Measurements from ENCODE around the gene ENOX1.

ENOX1 gene

GRCh38 chr13:43493496-43494000 lies 293.2 kb downstream of the ENOX1 start:
- no peak overlapping the region for H3K27ac ChIP-seq
- TF ChIP-seq ZFX (IDR thresholded peaks at IDR 0.05) = no peak
- TF ChIP-seq CTCF (conservative IDR thresholded peaks at IDR 0.05) = no peak

GRCh38 chr13:43492745-43493144 lies 294.0 kb downstream of the ENOX1 start:
- TF ChIP-seq ZFX (IDR thresholded peaks at IDR 0.05) (no peak), CTCF (conservative IDR thresholded peaks at IDR 0.05) (no peak)
- H3K27ac ChIP-seq = no peak overlapping the region

DNA sequence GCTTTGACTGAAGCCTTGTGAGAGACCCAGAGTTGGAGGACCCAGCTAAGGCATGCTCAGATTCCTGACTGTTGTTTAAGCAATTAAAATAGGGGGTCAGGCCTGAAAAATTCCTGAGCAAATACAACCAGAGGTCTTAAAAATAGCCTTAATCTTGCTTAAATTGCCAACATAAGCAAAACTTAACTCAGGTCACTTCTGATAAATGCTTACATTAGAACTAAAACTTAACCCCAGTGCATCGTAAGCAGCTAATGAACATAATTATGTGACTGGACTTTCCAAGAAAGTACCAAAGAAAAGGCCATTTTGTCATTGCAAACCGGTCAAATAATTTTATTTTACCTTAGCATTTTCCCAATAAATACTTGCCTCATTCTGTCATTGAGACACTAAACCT lies 294.5 kb downstream of the ENOX1 start:
- no peak for TF ChIP-seq ZFX (IDR thresholded peaks at IDR 0.05)
- no peak for TF ChIP-seq CTCF (conservative IDR thresholded peaks at IDR 0.05)
- no peak overlapping the region for H3K27ac ChIP-seq

GRCh38 chr13:43489233-43489632 lies 297.5 kb downstream of the ENOX1 start:
- TF ChIP-seq CTCF (conservative IDR thresholded peaks at IDR 0.05) (no peak), ZFX (IDR thresholded peaks at IDR 0.05) (no peak)

GRCh38 chr13:43487885-43488284 lies 298.9 kb downstream of the ENOX1 start:
- no peak for TF ChIP-seq ZFX (IDR thresholded peaks at IDR 0.05)
- no peak overlapping the region for H3K27ac ChIP-seq

More at GRCh38 chr13:43489233-43489632, 297.5 kb downstream of the ENOX1 start:
- H3K27ac ChIP-seq = no peak overlapping the region

- H3K27ac ChIP-seq = no peak overlapping the region
- TF ChIP-seq ZFX (IDR thresholded peaks at IDR 0.05) (no peak), CTCF (conservative IDR thresholded peaks at IDR 0.05) (no peak)
These were observed 299.3 kb downstream of the ENOX1 start for GRCh38 chr13:43487461-43487860.

DNA sequence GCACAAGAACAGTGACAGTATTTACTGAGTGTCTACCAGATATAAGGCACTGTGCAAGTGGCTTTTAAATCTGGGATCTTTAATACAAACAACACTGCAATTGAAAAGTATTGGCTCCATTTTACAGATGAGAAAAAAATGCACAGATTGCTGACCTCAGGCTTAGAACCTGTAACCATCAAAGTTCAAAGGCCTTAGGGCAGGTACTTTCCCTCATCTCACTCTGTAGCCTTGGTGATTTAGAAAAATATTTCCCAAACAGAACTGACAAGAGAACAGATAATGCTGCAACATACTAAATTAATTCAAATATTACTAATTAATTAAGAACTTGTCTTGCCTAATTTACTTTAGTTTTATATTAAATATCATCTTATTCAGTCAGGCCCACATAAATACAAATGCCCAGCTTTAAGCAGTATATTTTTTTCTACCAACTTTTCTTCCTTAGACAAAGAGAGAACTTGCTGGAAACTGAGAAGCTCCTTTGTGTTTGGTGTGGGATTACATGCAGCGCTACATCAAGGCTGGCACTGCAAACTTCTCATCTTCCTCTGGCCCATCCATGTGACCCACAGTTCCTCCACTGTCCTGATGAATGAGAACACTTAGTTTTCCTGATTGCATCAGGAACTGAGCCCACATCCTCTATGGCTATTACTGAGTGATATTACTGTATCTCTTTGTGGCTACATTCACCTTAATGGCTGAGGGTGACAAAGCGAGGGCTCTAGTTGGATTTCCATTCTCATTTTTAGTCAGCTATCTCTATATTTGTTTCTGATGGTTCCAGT lies 302.1 kb downstream of the ENOX1 start:
- no peak for TF ChIP-seq CTCF (conservative IDR thresholded peaks at IDR 0.05)
- no peak for TF ChIP-seq ZFX (IDR thresholded peaks at IDR 0.05)
- H3K27ac ChIP-seq = no peak overlapping the region

GRCh38 chr13:43483930-43484329 lies 302.8 kb downstream of the ENOX1 start:
- H3K27ac ChIP-seq = no peak overlapping the region
- TF ChIP-seq CTCF (conservative IDR thresholded peaks at IDR 0.05) = no peak
- TF ChIP-seq ZFX (IDR thresholded peaks at IDR 0.05) = no peak

All from C4-2B (cell line).